ENCODE data around the gene CALB2.
"Not testable (repeated sequence)": the region's sequence is repeated elsewhere in the genome, so short reads cannot be mapped to it uniquely, and the experiment has no call there.

CALB2 gene

GRCh38 chr16:71358464-71358998, at the start of gene CALB2:
TSS of gene CALB2 (plus strand) at chr16:71358723. CDS start at chr16:71358793, 70 bp downstream.
- peak; percentile 92 for TF ChIP-seq CTCF (conservative IDR thresholded peaks at IDR 0.05)
- H3K27ac ChIP-seq = no peak within 1 kb of the TSS

GRCh38 chr16:71311553-71312158, 46.9 kb upstream of the CALB2 start:
- TF ChIP-seq CTCF (conservative IDR thresholded peaks at IDR 0.05) = peak; percentile 72

GRCh38 chr16:71313591-71313990, 44.9 kb upstream of the CALB2 start:
- H3K27ac ChIP-seq = not testable (repeated sequence)

More at GRCh38 chr16:71311553-71312158, 46.9 kb upstream of the CALB2 start:
- H3K27ac ChIP-seq = no peak overlapping the region

- H3K27ac ChIP-seq = no peak overlapping the region
- no peak for TF ChIP-seq CTCF (conservative IDR thresholded peaks at IDR 0.05)
Measured at GRCh38 chr16:71315269-71315668, 43.3 kb upstream of the CALB2 start.

GRCh38 chr16:71319999-71320398, 38.5 kb upstream of the CALB2 start:
- no peak for TF ChIP-seq CTCF (conservative IDR thresholded peaks at IDR 0.05)
- no peak overlapping the region for H3K27ac ChIP-seq

GRCh38 chr16:71327720-71328119, 30.8 kb upstream of the CALB2 start:
- no peak for TF ChIP-seq CTCF (conservative IDR thresholded peaks at IDR 0.05)

GRCh38 chr16:71328151-71328550, 30.4 kb upstream of the CALB2 start:
- H3K27ac ChIP-seq = no peak overlapping the region
- TF ChIP-seq CTCF (conservative IDR thresholded peaks at IDR 0.05) = no peak

More at GRCh38 chr16:71327720-71328119, 30.8 kb upstream of the CALB2 start:
- H3K27ac ChIP-seq = no peak overlapping the region

- H3K27ac ChIP-seq = no peak overlapping the region
- no peak for TF ChIP-seq CTCF (conservative IDR thresholded peaks at IDR 0.05)
Measured at GRCh38 chr16:71337631-71338030, 20.9 kb upstream of the CALB2 start.
